GM03348 (cell line): ENCODE measurements around the gene ZSWIM5.
"Not testable (repeated sequence)": the region's sequence is repeated elsewhere in the genome, so short reads cannot be mapped to it uniquely, and the experiment has no call there.

ENCODE experiments used
- DNase-seq: peaks from one replicate; pipeline ENCODE4 v3.0.0; 2012; ENCODE audit warnings: low spot score

ZSWIM5 gene

DNA sequence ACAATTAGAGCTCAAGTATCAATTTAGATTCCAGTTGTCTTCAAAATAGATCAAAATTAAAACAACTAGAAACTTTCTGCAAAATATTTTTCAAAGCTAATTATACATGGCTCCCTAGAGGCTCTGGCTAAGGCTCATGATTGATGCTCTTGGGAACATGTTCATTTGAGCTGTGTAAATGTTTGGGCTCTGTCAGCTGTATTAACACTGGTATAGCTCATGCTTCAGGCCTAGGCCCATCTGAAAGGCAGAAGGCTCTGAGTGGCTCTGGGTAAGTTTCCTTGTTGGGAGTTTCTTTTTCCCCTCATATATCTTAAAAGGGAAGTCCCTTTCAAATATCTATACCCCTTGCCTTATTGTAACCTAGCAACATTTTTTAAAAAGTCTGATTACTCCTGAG is 113.1 kb downstream of the ZSWIM5 start:
- no peak for DNase-seq

DNA sequence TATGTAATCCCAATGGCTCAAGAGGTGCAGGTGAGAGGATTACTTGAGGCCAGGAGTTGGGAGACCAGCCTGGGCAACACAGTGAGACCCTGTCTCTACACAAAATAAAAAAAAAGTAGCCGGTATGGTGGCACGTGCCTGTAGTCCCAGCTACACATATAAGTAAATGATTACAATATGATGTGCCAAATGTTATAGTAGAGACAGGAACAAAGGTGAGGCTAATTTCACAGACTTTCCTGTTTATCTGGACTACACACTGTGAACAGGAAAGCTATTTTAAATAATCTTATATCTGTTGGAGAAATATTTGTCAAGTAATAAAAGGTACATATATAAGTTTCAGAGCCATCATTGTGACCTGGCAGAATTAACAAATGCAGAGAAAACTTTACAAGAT is 116.7 kb downstream of the ZSWIM5 start:
- DNase-seq = no peak

DNA sequence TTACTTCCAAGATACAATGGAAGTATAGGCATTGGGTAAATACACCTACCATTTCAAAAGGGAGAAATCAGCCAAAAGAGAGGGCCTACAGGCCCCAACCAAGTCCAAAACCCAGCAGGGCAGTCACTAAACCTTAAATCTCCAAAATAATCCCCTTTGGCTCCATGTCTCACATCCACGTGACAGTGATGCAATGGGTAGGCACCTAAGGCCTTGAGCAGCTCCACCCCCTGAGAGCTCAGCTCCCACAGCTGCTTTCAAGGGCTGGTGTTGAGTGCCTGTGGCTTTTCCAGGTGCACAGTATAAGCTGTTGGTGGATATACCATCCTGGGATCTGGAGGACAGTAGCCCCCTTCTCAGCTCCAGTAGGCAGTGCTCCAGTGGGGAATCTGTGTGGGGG is 121.8 kb downstream of the ZSWIM5 start:
- DNase-seq = no peak

GRCh38 chr1:45079533-45079932 is 126.9 kb downstream of the ZSWIM5 start:
- DNase-seq = no peak

DNA sequence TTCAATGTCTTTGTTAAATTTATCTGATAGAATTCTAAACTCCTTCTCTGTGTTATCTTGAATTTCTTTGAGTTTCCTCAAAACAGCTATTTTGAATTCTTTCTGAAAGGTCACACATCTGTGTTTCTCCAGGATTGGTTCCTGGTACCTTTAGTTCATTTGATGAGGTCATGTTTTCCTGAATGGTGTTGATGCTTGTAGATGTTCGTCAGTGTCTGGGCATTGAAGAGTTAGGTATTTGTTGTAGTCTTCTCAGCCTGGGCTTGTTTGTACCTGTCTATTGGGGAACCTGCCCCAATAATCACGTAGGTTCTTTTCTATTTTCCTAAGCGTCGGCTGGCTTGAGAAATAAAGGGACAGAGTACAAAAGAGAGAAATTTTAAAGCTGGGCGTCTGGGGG is 129.4 kb downstream of the ZSWIM5 start:
- DNase-seq = not testable (repeated sequence)

GRCh38 chr1:45071567-45071966 is 134.8 kb downstream of the ZSWIM5 start:
- no peak for DNase-seq

DNA sequence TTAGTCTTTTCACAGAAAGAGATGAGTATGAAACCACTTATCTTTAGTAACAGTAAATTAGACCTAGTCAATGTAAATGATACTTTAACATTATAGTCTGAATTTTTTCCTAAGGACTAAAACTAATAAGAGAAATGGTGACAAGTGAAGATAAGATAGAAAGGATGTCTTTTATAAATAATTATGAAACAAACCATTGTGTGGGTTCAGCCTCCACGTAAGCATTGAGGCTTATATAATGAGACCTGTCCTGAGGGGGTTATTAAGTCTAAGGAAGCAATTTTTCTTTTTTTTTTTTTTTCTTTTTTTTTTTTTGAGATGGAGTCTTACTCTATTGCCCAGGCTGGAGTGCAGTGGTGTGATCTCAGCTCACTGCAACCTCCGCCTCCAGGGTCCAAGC is 138.6 kb downstream of the ZSWIM5 start:
- DNase-seq = no peak

DNA sequence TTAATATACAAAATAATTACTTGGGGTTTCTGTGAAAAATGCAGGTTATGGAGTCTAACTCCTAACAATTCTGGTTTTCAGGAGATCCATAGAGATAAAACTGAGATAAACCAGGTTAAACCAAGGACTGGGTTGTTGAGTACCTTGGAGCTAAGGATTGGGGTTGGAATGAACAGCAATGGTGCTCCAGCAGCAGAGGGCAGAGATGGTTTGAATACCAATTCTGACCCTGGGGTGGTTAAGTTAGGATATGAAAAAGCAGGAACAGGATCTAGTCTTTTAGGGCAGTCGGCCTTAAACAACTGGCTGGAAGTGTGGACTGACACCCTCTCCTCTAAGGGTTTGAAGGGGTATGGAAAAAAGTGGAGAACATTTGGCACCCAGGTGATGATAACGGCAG is 141.3 kb downstream of the ZSWIM5 start:
- DNase-seq = no peak

- DNase-seq = not testable (repeated sequence)
These were observed 143.9 kb downstream of the ZSWIM5 start for GRCh38 chr1:45062463-45062862.

GRCh38 chr1:45059829-45060228 is 146.6 kb downstream of the ZSWIM5 start:
- no peak for DNase-seq

- DNase-seq = no peak
These were observed 148.9 kb downstream of the ZSWIM5 start for GRCh38 chr1:45057542-45057941.

- DNase-seq = no peak
These were observed 155.2 kb downstream of the ZSWIM5 start for GRCh38 chr1:45051005-45051772.

DNA sequence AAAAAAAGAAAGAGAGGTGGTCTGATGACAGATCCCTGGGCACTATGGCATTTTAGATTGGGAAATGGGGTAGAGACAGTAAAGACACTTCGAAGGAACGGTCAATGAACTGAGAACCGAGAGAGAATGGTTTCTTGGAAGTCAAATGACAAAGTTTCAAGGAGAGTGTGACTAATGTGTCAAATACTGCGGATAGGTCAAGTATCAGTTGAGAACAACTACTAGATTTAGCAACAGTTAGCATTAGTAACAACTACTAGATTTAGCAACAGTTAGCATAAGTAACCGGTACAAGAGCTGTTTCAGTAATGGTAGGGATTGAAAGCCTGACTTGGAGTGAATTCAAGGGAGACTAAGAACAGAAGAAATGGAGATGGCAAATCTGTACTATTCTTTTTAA is 159.4 kb downstream of the ZSWIM5 start:
- no peak for DNase-seq

DNA sequence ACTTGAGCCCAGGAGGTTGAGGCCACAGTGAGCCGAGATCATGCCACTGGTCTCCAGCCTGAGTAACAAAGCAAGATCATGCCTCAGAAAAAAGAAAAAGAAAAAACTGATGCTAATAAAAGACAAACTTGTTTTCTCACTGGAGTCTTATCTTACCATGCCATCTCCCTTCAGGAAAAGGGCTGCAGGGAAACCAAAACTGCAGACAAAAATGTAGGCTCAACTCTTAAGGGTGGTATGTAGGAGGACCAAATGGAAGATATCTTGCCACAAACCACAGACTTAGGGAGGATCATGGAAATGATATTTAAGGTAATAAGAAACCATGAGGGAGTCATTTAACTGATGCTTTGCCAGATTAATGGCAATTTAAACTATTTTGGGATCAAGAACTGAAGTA is 161.5 kb downstream of the ZSWIM5 start:
- DNase-seq = no peak

GRCh38 chr1:45043094-45043493 is 163.3 kb downstream of the ZSWIM5 start:
- DNase-seq = no peak

- DNase-seq = no peak
These were observed 166.1 kb downstream of the ZSWIM5 start for GRCh38 chr1:45040297-45040696.

DNA sequence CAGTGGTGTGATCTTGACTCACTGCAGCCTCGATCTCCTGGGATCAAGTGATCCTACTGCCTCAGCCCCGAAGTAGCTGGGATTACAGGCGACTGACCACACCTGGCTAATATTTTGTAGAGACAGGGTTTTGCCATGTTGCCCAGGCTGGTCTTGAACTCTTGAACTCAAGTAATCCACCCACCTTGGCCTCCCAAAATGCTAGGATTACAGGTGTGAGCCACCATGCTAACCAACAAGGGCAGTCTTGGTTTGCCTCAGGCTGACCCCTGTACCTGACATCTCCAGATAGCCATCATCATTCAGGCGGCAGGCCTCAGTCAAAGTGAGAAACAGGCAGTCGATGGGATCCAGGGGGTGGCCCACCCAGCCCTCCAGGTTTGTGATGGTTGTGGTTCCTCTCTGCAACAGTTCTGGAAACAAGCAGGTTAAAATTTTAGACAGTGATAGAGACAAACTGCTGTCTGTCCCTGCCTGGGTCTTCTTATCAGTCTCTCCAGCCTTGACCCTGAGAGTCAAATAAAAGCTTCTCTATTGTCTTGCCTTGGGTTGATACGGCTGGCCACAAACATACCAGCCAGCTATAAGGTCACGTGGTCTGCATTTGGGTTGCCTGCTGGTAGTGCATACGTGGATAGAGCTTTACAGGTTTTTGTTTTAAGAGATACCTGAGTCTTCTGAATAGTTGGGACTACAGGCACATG is 167.6 kb downstream of the ZSWIM5 start:
- DNase-seq = no peak

DNA sequence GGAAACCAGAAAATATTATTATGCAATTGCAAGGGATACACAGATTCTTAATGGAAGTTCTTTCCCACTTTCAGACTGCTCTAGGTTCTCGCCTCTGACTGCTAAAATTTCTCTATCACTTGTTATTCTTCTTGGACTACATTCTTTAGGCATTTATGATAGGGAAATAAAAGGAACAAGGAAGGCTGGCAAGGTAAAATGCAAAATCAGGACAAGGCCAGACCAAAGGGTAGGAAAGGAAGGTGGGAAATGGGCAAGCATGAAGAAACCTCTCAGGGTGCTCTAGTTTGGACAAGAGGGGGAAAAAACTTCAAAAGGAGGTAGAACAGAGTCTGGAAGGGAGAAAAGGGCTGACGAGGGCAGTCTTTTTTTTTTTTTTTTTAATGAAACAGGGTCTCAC is 168.2 kb downstream of the ZSWIM5 start:
- no peak for DNase-seq

DNA sequence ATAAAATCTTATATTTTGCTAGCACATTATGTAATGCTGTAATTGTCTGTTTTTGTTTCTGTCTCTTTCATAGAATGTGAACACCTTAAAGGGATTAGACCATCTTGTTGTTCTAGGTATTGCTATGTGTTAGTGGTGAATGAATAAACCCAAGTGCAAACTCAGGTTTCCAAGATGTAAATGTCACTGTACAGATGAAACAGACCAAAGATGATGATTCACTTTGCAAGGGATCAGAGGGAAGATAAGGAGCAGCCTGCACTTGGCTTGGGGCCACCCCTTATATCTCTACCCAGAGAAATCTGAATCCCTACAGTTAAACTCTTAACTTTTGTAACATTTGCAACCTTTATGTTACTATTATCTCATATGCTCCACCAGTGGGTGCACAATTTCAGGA is 168.9 kb downstream of the ZSWIM5 start:
- no peak for DNase-seq

GRCh38 chr1:45035631-45036301 is 170.6 kb downstream of the ZSWIM5 start:
- no peak for DNase-seq

GRCh38 chr1:45033356-45033755 is 173.0 kb downstream of the ZSWIM5 start:
- DNase-seq = no peak

DNA sequence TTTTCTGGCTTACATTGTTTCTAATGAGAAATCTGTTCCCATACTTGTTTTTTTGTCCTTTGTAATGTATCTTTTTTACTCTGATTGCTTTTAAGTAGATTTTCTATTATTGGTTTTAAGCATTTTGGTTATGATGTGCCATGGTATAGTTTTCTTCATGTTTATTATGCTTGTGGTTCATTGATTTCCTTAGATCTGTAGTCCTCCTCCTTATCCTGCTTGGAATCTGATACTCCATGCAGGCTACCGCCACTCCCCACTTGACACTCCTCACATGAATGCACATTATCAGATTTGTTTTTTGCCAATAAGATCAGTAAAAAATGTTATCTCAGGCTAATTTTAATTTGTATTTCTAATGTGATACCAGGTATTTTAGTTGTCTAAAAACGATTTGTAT is 173.6 kb downstream of the ZSWIM5 start:
- no peak for DNase-seq

- DNase-seq = no peak
These were observed 180.0 kb downstream of the ZSWIM5 start for GRCh38 chr1:45026446-45026845.
